OCI-LY1 (cell line): ENCODE data around the gene POLD2.

Experiments used
- H2AFZ ChIP-seq: fragments of 200-600 bp; sonication (generic), shearing (Covaris generic); 2 replicates; pipeline ENCODE4 v1.6.0; 2014; ENCODE audit warnings: antibody characterized with exemption, mild to moderate bottlenecking, low read length
- H3F3A ChIP-seq: fragments of 200-600 bp; sonication (generic), shearing (Covaris generic); 2 replicates; pipeline ENCODE4 v1.6.0; 2014; ENCODE audit warnings: mild to moderate bottlenecking, antibody characterized with exemption, low read length, moderate library complexity; ENCODE audit not compliant: insufficient read depth
- H3K27ac ChIP-seq: fragments of 200-600 bp; sonication (generic); 2 replicates; pipeline ENCODE4 v1.5.1; 2014; ENCODE audit warnings: low read length, mixed run types, mild to moderate bottlenecking, low read depth; ENCODE audit not compliant: poor library complexity, severe bottlenecking
- H3K27me3 ChIP-seq: fragments of 200-600 bp; sonication (generic); 2 replicates; pipeline ENCODE4 v1.6.0; 2014; ENCODE audit warnings: antibody characterized with exemption, mild to moderate bottlenecking, low read length, moderate library complexity; ENCODE audit not compliant: insufficient read depth
- H3K36me3 ChIP-seq: fragments of 200-600 bp; sonication (generic); 2 replicates; pipeline ENCODE4 v1.6.1; 2014; ENCODE audit warnings: mild to moderate bottlenecking, antibody characterized with exemption, low read length, moderate library complexity, mixed read lengths; ENCODE audit not compliant: insufficient read depth
- H3K4me1 ChIP-seq: fragments of 200-600 bp; sonication (generic); 2 replicates; pipeline ENCODE4 v1.5.1; 2014; ENCODE audit warnings: mild to moderate bottlenecking, low read length, moderate library complexity; ENCODE audit not compliant: insufficient read depth, severe bottlenecking
- H3K4me2 ChIP-seq: fragments of 200-600 bp; sonication (generic), shearing (Covaris generic); 2 replicates; pipeline ENCODE4 v1.6.1; 2014; ENCODE audit warnings: low read length
- H3K4me3 ChIP-seq: fragments of 200-600 bp; sonication (generic); 2 replicates; pipeline ENCODE4 v1.5.1; 2014; ENCODE audit warnings: low read length, low read depth, mild to moderate bottlenecking, mixed read lengths; ENCODE audit not compliant: poor library complexity, severe bottlenecking
- H3K79me2 ChIP-seq: fragments of 200-600 bp; shearing (Covaris generic); 2 replicates; pipeline ENCODE4 v1.6.1; 2016; ENCODE audit warnings: mixed run types, low read length, mixed read lengths; ENCODE audit not compliant: insufficient read depth
- H3K9ac ChIP-seq: fragments of 200-600 bp; sonication (generic), shearing (Covaris generic); 2 replicates; pipeline ENCODE4 v1.6.1; 2014; ENCODE audit warnings: mild to moderate bottlenecking, low read length, mixed read lengths
- H3K9me2 ChIP-seq: fragments of 200-600 bp; sonication (generic), shearing (Covaris generic); 2 replicates; pipeline ENCODE4 v1.6.1; 2014; ENCODE audit warnings: low read depth, mild to moderate bottlenecking, low read length, mixed read lengths
- H3K9me3 ChIP-seq: fragments of 200-600 bp; shearing (Covaris generic); 2 replicates; pipeline ENCODE4 v1.6.1; 2014; ENCODE audit warnings: low read length, mixed read lengths
- H4K20me1 ChIP-seq: fragments of 200-600 bp; sonication (generic), shearing (Covaris generic); 2 replicates; pipeline ENCODE4 v1.6.0; 2016; ENCODE audit warnings: mild to moderate bottlenecking, low read length; ENCODE audit not compliant: insufficient read depth
- EZH2 ChIP-seq: fragments of 200-600 bp; sonication (generic), shearing (Covaris generic); IDR thresholded peaks from 2 replicates; pipeline ENCODE4 v1.8.0; 2017; ENCODE audit warnings: borderline replicate concordance, mixed run types, mild to moderate bottlenecking, antibody characterized with exemption, low read length, moderate library complexity, mixed read lengths
- TF ChIP-seq, protein P1 (sequence below): fragments of 200-600 bp; sonication (generic), shearing (Covaris generic); IDR thresholded peaks from 2 replicates; pipeline ENCODE4 v1.5.1; 2017; ENCODE audit warnings: mild to moderate bottlenecking, antibody characterized with exemption, low read length, moderate library complexity, mixed read lengths

Gene POLD2

DNA sequence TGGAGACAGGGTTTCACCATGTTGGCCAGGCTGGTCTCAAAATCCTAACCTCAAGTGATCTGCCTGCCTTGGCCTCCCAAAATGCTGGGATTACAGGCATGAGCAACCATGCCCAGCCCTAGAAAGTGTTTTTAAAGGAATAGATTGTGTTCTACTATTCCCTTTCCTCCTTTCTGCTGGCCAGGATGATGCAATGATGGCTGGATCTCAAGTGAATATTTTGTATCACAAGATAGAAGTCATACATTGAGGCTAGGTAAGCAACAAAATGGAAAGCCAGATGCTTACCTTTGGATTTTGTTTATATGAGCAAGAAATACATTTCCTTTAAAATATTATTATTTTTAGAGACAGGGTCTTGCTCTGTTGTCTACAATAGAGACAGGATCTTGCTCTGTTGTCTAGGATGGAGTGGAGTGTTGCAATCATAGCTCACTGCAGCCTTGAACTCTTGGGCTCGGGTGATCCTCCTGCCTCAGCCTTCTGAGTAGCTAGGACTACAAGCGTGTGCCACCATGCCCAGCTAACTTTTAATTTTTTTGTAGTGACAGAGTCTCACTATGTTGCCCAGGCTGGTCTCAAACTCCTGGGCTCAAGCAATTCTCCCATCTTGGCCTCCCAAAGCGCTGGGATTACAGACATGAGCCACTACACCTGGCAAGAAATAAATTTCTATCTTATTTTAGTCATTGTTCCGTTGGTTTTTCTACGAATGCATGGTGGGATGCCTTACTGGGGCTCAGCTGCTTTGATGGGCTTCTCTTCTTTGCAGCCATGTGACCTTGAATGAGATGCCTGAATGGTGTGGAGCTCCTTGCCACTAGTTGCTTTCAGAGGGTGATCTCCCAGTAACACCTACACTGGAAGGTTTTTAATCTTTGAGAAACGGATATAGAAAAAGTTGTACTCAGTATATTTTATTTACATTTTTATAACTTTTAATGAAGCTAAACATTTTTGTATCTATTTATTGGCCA lies 25.0 kb downstream of the POLD2 start:
- H3K27ac ChIP-seq, result peak overlapping the region; percentile 96

DNA sequence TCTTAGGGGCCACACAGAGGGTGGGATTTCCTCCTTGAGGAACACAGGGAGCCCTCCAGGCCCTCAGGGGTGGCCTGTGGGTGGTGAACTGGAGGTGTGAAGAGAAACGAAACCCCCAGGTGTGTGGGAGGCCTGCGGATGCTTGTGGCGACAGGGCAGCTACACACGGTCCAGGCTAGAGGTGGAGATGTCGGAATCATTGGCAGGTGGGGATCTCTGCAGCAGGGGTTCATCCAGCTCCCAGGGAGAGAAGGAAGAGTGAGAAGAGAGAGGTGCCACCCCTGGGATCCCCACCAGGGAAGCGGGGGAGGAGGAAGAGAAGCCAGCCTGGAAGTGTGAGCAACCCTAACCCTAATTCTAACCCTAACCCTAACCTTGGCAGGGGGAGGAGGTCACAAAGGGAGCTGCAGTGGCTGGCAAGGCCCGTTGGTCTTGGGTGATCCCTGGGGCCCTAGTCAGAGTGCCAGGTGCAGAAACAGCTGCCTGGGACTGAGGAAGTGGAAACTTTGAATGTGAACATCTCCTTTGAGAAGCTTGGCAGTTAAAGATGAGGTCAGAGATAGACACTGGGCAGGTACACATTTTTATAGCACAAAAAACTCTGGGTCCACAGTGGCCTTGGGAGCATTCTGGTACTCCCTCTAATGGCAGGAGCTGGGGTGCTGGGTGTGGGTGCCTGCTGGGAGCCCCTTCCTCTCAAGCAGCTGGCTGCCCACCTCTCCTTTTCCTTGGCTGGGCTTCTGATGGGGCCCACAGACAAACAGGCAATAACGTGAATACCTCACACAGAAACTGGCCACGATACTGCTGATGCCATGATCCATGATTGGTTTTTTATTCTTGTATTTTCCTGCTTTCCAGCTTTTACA lies 26.1 kb downstream of the POLD2 start:
- H3K9me3 ChIP-seq, result no peaks in the 10 kb centered on the region
- H3K9ac ChIP-seq, result peak overlapping the region; percentile 62
- H3K4me2 ChIP-seq, result peak overlapping the region; percentile 44
- no peaks in the 10 kb centered on the region for H4K20me1 ChIP-seq
- TF ChIP-seq EZH2, result no peak
- TF ChIP-seq, protein P1, sequence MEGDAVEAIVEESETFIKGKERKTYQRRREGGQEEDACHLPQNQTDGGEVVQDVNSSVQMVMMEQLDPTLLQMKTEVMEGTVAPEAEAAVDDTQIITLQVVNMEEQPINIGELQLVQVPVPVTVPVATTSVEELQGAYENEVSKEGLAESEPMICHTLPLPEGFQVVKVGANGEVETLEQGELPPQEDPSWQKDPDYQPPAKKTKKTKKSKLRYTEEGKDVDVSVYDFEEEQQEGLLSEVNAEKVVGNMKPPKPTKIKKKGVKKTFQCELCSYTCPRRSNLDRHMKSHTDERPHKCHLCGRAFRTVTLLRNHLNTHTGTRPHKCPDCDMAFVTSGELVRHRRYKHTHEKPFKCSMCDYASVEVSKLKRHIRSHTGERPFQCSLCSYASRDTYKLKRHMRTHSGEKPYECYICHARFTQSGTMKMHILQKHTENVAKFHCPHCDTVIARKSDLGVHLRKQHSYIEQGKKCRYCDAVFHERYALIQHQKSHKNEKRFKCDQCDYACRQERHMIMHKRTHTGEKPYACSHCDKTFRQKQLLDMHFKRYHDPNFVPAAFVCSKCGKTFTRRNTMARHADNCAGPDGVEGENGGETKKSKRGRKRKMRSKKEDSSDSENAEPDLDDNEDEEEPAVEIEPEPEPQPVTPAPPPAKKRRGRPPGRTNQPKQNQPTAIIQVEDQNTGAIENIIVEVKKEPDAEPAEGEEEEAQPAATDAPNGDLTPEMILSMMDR, result peak; percentile 36
- H3K4me3 ChIP-seq, result no peak overlapping the region
- H3K27ac ChIP-seq, result peak overlapping the region; percentile 96
- no peaks in the 10 kb centered on the region for H3K79me2 ChIP-seq
- H3F3A ChIP-seq, result peaks cover 15% of the 10 kb centered on the region; the same call in 1 of the 2 replicates
- H3K9me2 ChIP-seq, result no peaks in the 10 kb centered on the region
- H3K36me3 ChIP-seq, result no peaks in the 10 kb centered on the region
- H3K27me3 ChIP-seq, result no peaks in the 10 kb centered on the region
- no peak overlapping the region for H2AFZ ChIP-seq
- H3K4me1 ChIP-seq, result peaks cover 98% of the 10 kb centered on the region

More for the DNA sequence above, 25.0 kb downstream of the POLD2 start:
- Histone ChIP-seq H3K79me2 (no peaks in the 10 kb centered on the region), H3K9ac (peak overlapping the region; percentile 62), H3K4me2 (peak overlapping the region; percentile 44), H3K4me3 (no peak overlapping the region), H4K20me1 (no peaks in the 10 kb centered on the region), H3F3A (peaks cover 16% of the 10 kb centered on the region; the same call in 1 of the 2 replicates), H2AFZ (no peak overlapping the region), H3K36me3 (no peaks in the 10 kb centered on the region), H3K4me1 (peaks cover 93% of the 10 kb centered on the region), H3K9me3 (no peaks in the 10 kb centered on the region), H3K27me3 (no peaks in the 10 kb centered on the region), H3K9me2 (no peaks in the 10 kb centered on the region)
- TF ChIP-seq EZH2, result no peak
- TF ChIP-seq, protein P1, result no peak

DNA sequence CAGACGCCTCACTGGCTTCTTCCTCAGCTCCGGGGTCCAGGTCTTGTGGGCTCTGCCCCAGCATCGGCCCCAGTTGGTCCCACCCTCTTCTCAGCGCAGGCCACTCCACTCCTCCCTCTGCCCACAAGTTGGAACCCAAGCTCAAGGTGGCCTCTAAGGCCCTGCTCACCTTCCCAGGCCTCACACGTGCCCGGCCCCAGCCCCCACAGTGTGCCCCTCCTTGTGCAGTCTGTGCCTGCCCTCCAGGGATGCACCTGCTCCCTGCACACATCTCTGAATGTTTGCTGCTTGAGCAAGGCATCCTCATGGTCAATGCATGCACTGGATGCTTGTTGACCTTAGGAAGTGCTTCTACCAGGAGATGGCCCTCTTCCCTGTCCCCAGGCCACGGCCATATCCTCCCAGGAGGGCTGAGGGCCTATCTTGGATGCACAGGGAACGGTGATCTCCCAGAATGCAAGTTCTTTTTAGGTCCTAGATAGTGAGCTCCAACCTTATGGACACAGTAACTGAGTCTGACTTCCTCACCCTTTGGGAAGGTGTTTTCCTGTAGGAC lies 26.9 kb downstream of the POLD2 start:
- no peak for TF ChIP-seq EZH2
- TF ChIP-seq, protein P1, result no peak; the same call in 1 of the 2 replicates
- Histone ChIP-seq H3K9me2 (no peaks in the 10 kb centered on the region), H3K4me1 (peaks cover 92% of the 10 kb centered on the region), H3K79me2 (no peaks in the 10 kb centered on the region), H3K4me3 (no peak overlapping the region), H3F3A (peaks cover 12% of the 10 kb centered on the region; the same call in 1 of the 2 replicates), H4K20me1 (no peaks in the 10 kb centered on the region), H2AFZ (no peak overlapping the region), H3K9ac (peak overlapping the region; percentile 61), H3K27me3 (no peaks in the 10 kb centered on the region), H3K36me3 (no peaks in the 10 kb centered on the region), H3K27ac (peak overlapping the region; percentile 96), H3K4me2 (peak overlapping the region; percentile 44), H3K9me3 (no peaks in the 10 kb centered on the region)
